Adrenal gland (tissue), 12 donors: Measurements from ENCODE around the gene LRRC4. TPM values are rescaled to one million over a fixed set of nuclear protein-coding genes. Genes with fewer than 3 reads are reported as not detected.

Experiments
- DNase-seq, 7 donors: peaks; one replicate each; pipeline ENCODE4 v3.0.0-alpha.2; 2019 to 2020
- H3K27ac ChIP-seq, 5 donors: fragments of 200-600 bp; sonication (generic) in 4 of 5; 1 replicate in 3 of 5; 2 replicates in 2 of 5; pipeline versions ENCODE4 v1.5.1 to v1.8.0; 2016 to 2020; ENCODE audit warnings: mild to moderate bottlenecking in 1 of 5
- H3K27me3 ChIP-seq: fragments of 200-600 bp; 2 replicates; pipeline ENCODE4 v1.8.0; 2021
- H3K36me3 ChIP-seq, 2 donors: fragments of 200-600 bp; replicated peaks in 1 of 2; 1 replicate in 1 of 2; 2 replicates in 1 of 2; pipeline versions ENCODE4 v1.5.1 to v1.8.0; 2018 to 2022
- H3K4me1 ChIP-seq, 2 donors: fragments of 200-600 bp; replicated peaks in 1 of 2; 1 replicate in 1 of 2; 2 replicates in 1 of 2; pipeline versions ENCODE4 v1.5.1 to v1.8.0; 2018 to 2021
- H3K4me3 ChIP-seq, 4 donors: fragments of 200-600 bp; sonication (generic) in 3 of 4; one replicate each; pipeline ENCODE4 v1.5.1; 2016 to 2018
- H3K9me3 ChIP-seq, 3 donors: fragments of 200-600 bp; sonication (generic) in 1 of 3; replicated peaks in 1 of 3; 1 replicate in 2 of 3; 2 replicates in 1 of 3; pipeline versions ENCODE4 v1.5.1 to v1.8.0; 2016 to 2021
- POLR2A ChIP-seq, 2 donors: fragments of 450-650 bp; IDR thresholded peaks; one replicate each; pipeline ENCODE4 v1.6.1; 2017; ENCODE audit warnings: antibody characterized with exemption in 2 of 2, mild to moderate bottlenecking in 2 of 2, moderate library complexity in 1 of 2
- WGBS, 4 donors: extraction: QIAGEN DNeasy Blood & Tissue Kit in 2 of 4; methylation state at CpG; one replicate each; pipeline versions ENCODE4 v1.1.5 to v1.1.7; 2013 to 2017; 5-methylcytosine and 5-hydroxymethylcytosine counted together
- intact Hi-C, 2 donors: fragments of 100-400 bp; cut with DNase I; formaldehyde crosslinking; loops; one replicate each; pipeline versions ENCODE4 v1.14.1 to v1.15.0; 2022 to 2023
- polyA plus RNA-seq, 3 donors: library from polyadenylated mRNA; stranded (reverse); fragments of 200-250 nt in 2 of 3; fragments of 350-450 nt in 1 of 3; fragmentation: Illumina TruSeq in 1 of 3; extraction: RNeasy Lipid Tissue Mini Kit (QIAGEN cat#74804) in 1 of 3; gene quantifications; one replicate each; pipeline ENCODE4 v1.2.3, GENCODE V29; 2013 to 2014
- total RNA-seq, 9 donors: library from RNA; depleted of rRNA in 4 of 9; stranded (reverse); fragments of >200 nt in 4 of 9; fragments of 120-200 nt in 1 of 9; fragmentation: NEBNext Ultra II Directional in 1 of 9; extraction: Animal tissue kit (Norgen Biotek cat#: 25700) in 1 of 9; gene quantifications; one replicate each; pipeline versions ENCODE4 v1.1.0 to v1.2.4, GENCODE V29; 2013 to 2023
- TF ChIP-seq, protein P1 (sequence below), 6 experiments: fragments of 450-650 bp in 4 of 6; fragments of 200-600 bp in 2 of 6; sonication (generic) in 1 of 6; IDR thresholded peaks; 1 replicate in 5 of 6; 2 replicates in 1 of 6; pipeline versions ENCODE4 v1.5.1 to v1.8.0; 2016 to 2021; ENCODE audit warnings: antibody characterized with exemption in 6 of 6, mild to moderate bottlenecking in 2 of 6, moderate library complexity in 1 of 6
- donor health status: healthy with polysubstance abuse.
- donor health status: Bipolar disorder and iron deficiency.
- donor health status: DM: yes; HTN: yes; CAD: no.
- donor health status: DM: no; HTN: no; CAD: no.
- donor health status: DM: no; HTN: no; CAD: no.
- donor health status: DM: yes; HTN: yes; CAD: no.

Gene LRRC4
- total and polyA plus RNA-seq, 12 donors: 2.2 to 23.7 (median 8.4) TPM

DNA sequence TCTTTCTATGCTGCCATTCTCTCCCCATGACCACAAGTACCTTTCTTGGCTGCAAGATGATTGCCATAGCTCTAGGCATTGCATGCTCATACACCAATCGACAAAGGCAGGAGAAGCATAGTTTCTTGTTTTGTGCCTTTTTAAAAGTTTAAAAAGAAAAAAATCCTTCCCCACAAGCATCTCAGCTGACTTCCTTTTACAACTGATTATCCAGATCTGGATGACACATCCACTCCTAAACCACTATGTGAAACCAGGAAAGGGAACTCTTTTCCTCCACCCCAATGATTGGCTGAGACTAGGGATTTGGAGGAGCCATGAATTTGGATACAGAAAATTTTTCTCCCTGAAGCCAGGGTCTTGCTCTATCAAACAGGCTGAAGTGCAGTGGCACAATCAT lies 14.5 kb upstream of the LRRC4 start:
- intact Hi-C loops: no loop called here
- no peaks in the 10 kb centered on the region for H3K36me3 ChIP-seq
- no peak for DNase-seq
- no peak overlapping the region for H3K4me3 ChIP-seq
- TF ChIP-seq, protein P1, sequence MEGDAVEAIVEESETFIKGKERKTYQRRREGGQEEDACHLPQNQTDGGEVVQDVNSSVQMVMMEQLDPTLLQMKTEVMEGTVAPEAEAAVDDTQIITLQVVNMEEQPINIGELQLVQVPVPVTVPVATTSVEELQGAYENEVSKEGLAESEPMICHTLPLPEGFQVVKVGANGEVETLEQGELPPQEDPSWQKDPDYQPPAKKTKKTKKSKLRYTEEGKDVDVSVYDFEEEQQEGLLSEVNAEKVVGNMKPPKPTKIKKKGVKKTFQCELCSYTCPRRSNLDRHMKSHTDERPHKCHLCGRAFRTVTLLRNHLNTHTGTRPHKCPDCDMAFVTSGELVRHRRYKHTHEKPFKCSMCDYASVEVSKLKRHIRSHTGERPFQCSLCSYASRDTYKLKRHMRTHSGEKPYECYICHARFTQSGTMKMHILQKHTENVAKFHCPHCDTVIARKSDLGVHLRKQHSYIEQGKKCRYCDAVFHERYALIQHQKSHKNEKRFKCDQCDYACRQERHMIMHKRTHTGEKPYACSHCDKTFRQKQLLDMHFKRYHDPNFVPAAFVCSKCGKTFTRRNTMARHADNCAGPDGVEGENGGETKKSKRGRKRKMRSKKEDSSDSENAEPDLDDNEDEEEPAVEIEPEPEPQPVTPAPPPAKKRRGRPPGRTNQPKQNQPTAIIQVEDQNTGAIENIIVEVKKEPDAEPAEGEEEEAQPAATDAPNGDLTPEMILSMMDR (IDR thresholded peaks at IDR 0.05): no peak
- no peak for TF ChIP-seq POLR2A (IDR thresholded peaks at IDR 0.05)
- H3K4me1 ChIP-seq: peaks cover 6 to 7% of the 10 kb centered on the region in 2 donors
- H3K27ac ChIP-seq: no peak overlapping the region
- H3K9me3 ChIP-seq: no peaks in the 10 kb centered on the region
- WGBS, 4 donors: 72 to 86% (median 82%) methylated on average over 1 of the region's 1 CpG
- H3K27me3 ChIP-seq: no peaks in the 10 kb centered on the region

DNA sequence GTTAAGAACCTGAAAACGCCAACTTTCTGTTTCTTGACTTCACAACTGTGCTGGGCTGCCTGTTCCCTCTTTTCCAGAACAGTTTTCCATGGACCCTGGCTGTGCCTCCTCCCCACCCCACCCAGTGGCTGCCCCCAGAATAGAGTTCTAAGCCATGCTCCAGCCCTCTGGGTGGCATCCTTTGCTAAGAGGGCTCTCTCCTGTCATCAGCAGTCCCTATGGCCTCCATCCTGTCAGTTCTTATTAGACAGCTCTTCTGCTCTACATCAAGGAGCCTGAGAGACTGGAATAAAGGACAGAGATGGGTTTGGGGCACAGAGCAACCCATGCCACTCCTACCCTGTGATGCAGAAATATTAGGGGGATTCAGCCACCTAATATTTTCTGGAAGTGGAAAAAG lies 13.9 kb upstream of the LRRC4 start:
- intact Hi-C loops: no loop called here
- Histone ChIP-seq H3K4me1 (peaks cover 6 to 7% of the 10 kb centered on the region in 2 donors), H3K4me3 (no peak overlapping the region), H3K27me3 (no peaks in the 10 kb centered on the region), H3K36me3 (no peaks in the 10 kb centered on the region), H3K27ac (no peak overlapping the region), H3K9me3 (no peaks in the 10 kb centered on the region)
- WGBS, 4 donors: 82 to 90% (median 85%) methylated on average over 1 of the region's 1 CpG
- no peak for DNase-seq
- TF ChIP-seq, protein P1 (IDR thresholded peaks at IDR 0.05): no peak
- no peak for TF ChIP-seq POLR2A (IDR thresholded peaks at IDR 0.05)

DNA sequence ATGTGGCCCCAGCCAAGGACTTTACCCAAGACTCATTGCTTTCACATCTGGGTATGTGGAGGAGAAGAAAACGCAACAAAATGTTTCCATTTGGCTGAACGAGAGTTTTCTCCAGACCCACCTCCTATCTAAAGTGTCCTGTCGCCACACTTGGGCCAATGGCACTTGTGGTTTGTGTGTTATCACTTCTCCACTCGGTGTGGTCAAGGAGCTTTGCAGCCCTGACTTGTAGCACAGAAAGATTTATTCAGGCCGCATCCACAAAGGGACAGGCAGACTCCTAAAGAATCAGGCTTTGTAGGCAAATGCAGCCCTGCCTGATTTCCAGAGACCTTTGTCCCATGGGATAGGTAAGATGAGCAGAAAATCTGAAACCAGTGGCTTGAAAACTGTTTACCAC lies 12.8 kb upstream of the LRRC4 start:
- Histone ChIP-seq H3K27ac (no peak overlapping the region), H3K36me3 (no peaks in the 10 kb centered on the region), H3K4me1 (peaks cover 6 to 7% of the 10 kb centered on the region in 2 donors), H3K27me3 (no peaks in the 10 kb centered on the region), H3K9me3 (no peaks in the 10 kb centered on the region), H3K4me3 (no peak overlapping the region)
- no peak for DNase-seq
- 86 to 94% (median 89%) methylated on average over 5 of the region's 5 CpGs for WGBS, 4 donors
- intact Hi-C loops: loop anchor here in 1 of 2 donors (5.0 kb wide), 1 partner anchor 163 kb away; no protein-coding TSS in a partner anchor
- no peak for TF ChIP-seq POLR2A (IDR thresholded peaks at IDR 0.05)
- TF ChIP-seq, protein P1 (IDR thresholded peaks at IDR 0.05): no peak

DNA sequence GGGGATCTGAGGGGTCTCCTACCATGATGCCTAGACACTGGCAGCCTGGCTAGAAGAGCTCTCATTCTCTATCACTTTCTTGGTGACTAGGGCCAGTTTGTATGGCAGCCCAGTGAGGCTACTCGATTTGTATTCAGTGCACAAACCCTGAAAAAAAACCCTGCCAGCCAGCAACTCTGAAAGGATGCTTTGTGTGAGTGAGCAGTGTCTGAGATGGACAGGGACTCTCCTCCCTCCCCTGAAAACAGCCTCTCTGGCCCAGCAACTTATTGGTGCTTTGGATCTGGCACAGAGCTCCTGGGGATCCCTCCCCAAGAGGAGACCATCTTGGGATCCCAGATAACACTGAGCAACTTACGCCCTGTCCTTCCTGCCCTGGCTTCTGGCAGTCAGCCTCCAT lies 10.8 kb upstream of the LRRC4 start:
- no peak for TF ChIP-seq POLR2A (IDR thresholded peaks at IDR 0.05)
- TF ChIP-seq, protein P1 (IDR thresholded peaks at IDR 0.05): no peak
- WGBS, 4 donors: 93 to 96% (median 94%) methylated on average over 2 of the region's 2 CpGs
- Histone ChIP-seq H3K9me3 (no peaks in the 10 kb centered on the region), H3K36me3 (no peaks in the 10 kb centered on the region), H3K27me3 (no peaks in the 10 kb centered on the region), H3K27ac (no peak overlapping the region), H3K4me1 (peaks cover 6 to 7% of the 10 kb centered on the region in 2 donors), H3K4me3 (no peak overlapping the region)
- intact Hi-C loops: loop anchor here in 1 of 2 donors (5.0 kb wide), 1 partner anchor 165 kb away; no protein-coding TSS in a partner anchor
- no peak for DNase-seq
